ENCODE data around the gene GALNT9. TPM values are rescaled to one million over a fixed set of nuclear protein-coding genes. Genes with fewer than 3 reads are reported as not detected.

Gene GALNT9
- total RNA-seq, 1 donor from 2014 or later = 2.1 TPM

GRCh38 chr12:132282031-132282949, 47.1 kb downstream of the GALNT9 start:
- Histone ChIP-seq H3K79me2 (ENCODE audit: insufficient read depth, low read length) (no peaks in the 10 kb centered on the region), H3K4me3 (ENCODE audit: insufficient read depth, low read depth, low read length) (no peak overlapping the region), H3K27ac (ENCODE audit: low read depth, low read length) (no peak overlapping the region), H3K9me3 (ENCODE audit: insufficient read depth, low read depth, low read length) (peaks cover 3% of the 10 kb centered on the region), H3K4me2 (ENCODE audit: low read length) (no peak overlapping the region), H3K9ac (ENCODE audit: low read length) (no peak overlapping the region), H3K36me3 (ENCODE audit: insufficient read depth, low read length) (no peaks in the 10 kb centered on the region), H4K20me1 (ENCODE audit: insufficient read depth, low read length) (no peaks in the 10 kb centered on the region), H2AFZ (ENCODE audit: low read depth, low read length) (no peak overlapping the region), H3K27me3 (ENCODE audit: insufficient read depth, low read length) (peaks cover 5% of the 10 kb centered on the region), H3K4me1 (ENCODE audit: insufficient read depth, low read length) (peaks cover 2% of the 10 kb centered on the region)
- TF ChIP-seq EZH2 (IDR thresholded peaks at IDR 0.05; ENCODE audit: insufficient read depth, low read length) = no peak
- no peak for TF ChIP-seq CTCF (IDR thresholded peaks at IDR 0.05; ENCODE audit: insufficient read depth, low read depth, low read length)
- DNase-seq (ENCODE audit: low read depth) = no peak
- peaks cover 13% of the 10 kb centered on the region for H3K27me3 Mint-ChIP-seq (ENCODE audit: low read depth, unreplicated experiment)
- no peaks in the 10 kb centered on the region for H3K36me3 Mint-ChIP-seq (ENCODE audit: low read depth, unreplicated experiment)
- peaks cover 7% of the 10 kb centered on the region for H3K4me1 Mint-ChIP-seq (ENCODE audit: low read depth, unreplicated experiment)
- no peak overlapping the region for H3K4me3 Mint-ChIP-seq (ENCODE audit: unreplicated experiment)
- no peak for FAIRE-seq
- no peak overlapping the region for H3K27ac Mint-ChIP-seq (ENCODE audit: unreplicated experiment)
- H3K9me3 Mint-ChIP-seq (ENCODE audit: unreplicated experiment) = no peaks in the 10 kb centered on the region

GRCh38 chr12:132281038-132281437, 48.4 kb downstream of the GALNT9 start:
- Mint-ChIP-seq H3K27me3 (ENCODE audit: low read depth, unreplicated experiment) (peaks cover 13% of the 10 kb centered on the region), H3K9me3 (ENCODE audit: unreplicated experiment) (no peaks in the 10 kb centered on the region), H3K36me3 (ENCODE audit: low read depth, unreplicated experiment) (no peaks in the 10 kb centered on the region), H3K4me3 (ENCODE audit: unreplicated experiment) (no peak overlapping the region), H3K27ac (ENCODE audit: unreplicated experiment) (no peak overlapping the region), H3K4me1 (ENCODE audit: low read depth, unreplicated experiment) (peaks cover 7% of the 10 kb centered on the region)
- H3K9ac ChIP-seq (ENCODE audit: low read length) = no peak overlapping the region
- no peaks in the 10 kb centered on the region for H3K79me2 ChIP-seq (ENCODE audit: insufficient read depth, low read length)
- no peak overlapping the region for H3K4me3 ChIP-seq (ENCODE audit: insufficient read depth, low read depth, low read length)
- no peak for FAIRE-seq
- H3K27ac ChIP-seq (ENCODE audit: low read depth, low read length) = no peak overlapping the region
- H3K4me1 ChIP-seq (ENCODE audit: insufficient read depth, low read length) = no peaks in the 10 kb centered on the region
- DNase-seq (ENCODE audit: low read depth) = no peak
- peaks cover 15% of the 10 kb centered on the region for H3K27me3 ChIP-seq (ENCODE audit: insufficient read depth, low read length)
- no peaks in the 10 kb centered on the region for H3K36me3 ChIP-seq (ENCODE audit: insufficient read depth, low read length)
- no peaks in the 10 kb centered on the region for H3K9me3 ChIP-seq (ENCODE audit: insufficient read depth, low read depth, low read length)
- no peak overlapping the region for H3K4me2 ChIP-seq (ENCODE audit: low read length)
- H2AFZ ChIP-seq (ENCODE audit: low read depth, low read length) = no peak overlapping the region
- TF ChIP-seq CTCF (IDR thresholded peaks at IDR 0.05; ENCODE audit: insufficient read depth, low read depth, low read length) (no peak), EZH2 (IDR thresholded peaks at IDR 0.05; ENCODE audit: insufficient read depth, low read length) (no peak)
- H4K20me1 ChIP-seq (ENCODE audit: insufficient read depth, low read length) = no peaks in the 10 kb centered on the region

- H3K27me3 ChIP-seq (ENCODE audit: insufficient read depth, low read length) = peaks cover 15% of the 10 kb centered on the region
- no peak overlapping the region for H2AFZ ChIP-seq (ENCODE audit: low read depth, low read length)
- H3K4me1 Mint-ChIP-seq (ENCODE audit: low read depth, unreplicated experiment) = peaks cover 5% of the 10 kb centered on the region
- peaks cover 18% of the 10 kb centered on the region for H3K27me3 Mint-ChIP-seq (ENCODE audit: low read depth, unreplicated experiment)
- no peak overlapping the region for H3K27ac Mint-ChIP-seq (ENCODE audit: unreplicated experiment)
- H3K36me3 Mint-ChIP-seq (ENCODE audit: low read depth, unreplicated experiment) = no peaks in the 10 kb centered on the region
- no peak overlapping the region for H3K9ac ChIP-seq (ENCODE audit: low read length)
- no peaks in the 10 kb centered on the region for H3K9me3 ChIP-seq (ENCODE audit: insufficient read depth, low read depth, low read length)
- no peak overlapping the region for H3K27ac ChIP-seq (ENCODE audit: low read depth, low read length)
- no peak overlapping the region for H3K4me3 ChIP-seq (ENCODE audit: insufficient read depth, low read depth, low read length)
- no peaks in the 10 kb centered on the region for H3K9me3 Mint-ChIP-seq (ENCODE audit: unreplicated experiment)
- TF ChIP-seq EZH2 (IDR thresholded peaks at IDR 0.05; ENCODE audit: insufficient read depth, low read length) = no peak
- no peak for TF ChIP-seq CTCF (IDR thresholded peaks at IDR 0.05; ENCODE audit: insufficient read depth, low read depth, low read length)
- FAIRE-seq (no peak), DNase-seq (ENCODE audit: low read depth) (no peak)
- H3K36me3 ChIP-seq (ENCODE audit: insufficient read depth, low read length) = no peaks in the 10 kb centered on the region
- H4K20me1 ChIP-seq (ENCODE audit: insufficient read depth, low read length) = no peaks in the 10 kb centered on the region
- no peak overlapping the region for H3K4me3 Mint-ChIP-seq (ENCODE audit: unreplicated experiment)
- H3K4me1 ChIP-seq (ENCODE audit: insufficient read depth, low read length) = no peaks in the 10 kb centered on the region
- no peaks in the 10 kb centered on the region for H3K79me2 ChIP-seq (ENCODE audit: insufficient read depth, low read length)
- no peak overlapping the region for H3K4me2 ChIP-seq (ENCODE audit: low read length)
Observed at GRCh38 chr12:132280406-132280805, 49.0 kb downstream of the GALNT9 start.

All from astrocyte (in vitro differentiated cells and primary cell).